Astrocyte of the hippocampus (primary cell): ENCODE measurements around the gene FJX1.

Experiments used
- DNase-seq: peaks from one replicate; pipeline ENCODE4 v3.0.0; 2011; ENCODE audit warnings: low read depth, low spot score

FJX1 gene, protein sequence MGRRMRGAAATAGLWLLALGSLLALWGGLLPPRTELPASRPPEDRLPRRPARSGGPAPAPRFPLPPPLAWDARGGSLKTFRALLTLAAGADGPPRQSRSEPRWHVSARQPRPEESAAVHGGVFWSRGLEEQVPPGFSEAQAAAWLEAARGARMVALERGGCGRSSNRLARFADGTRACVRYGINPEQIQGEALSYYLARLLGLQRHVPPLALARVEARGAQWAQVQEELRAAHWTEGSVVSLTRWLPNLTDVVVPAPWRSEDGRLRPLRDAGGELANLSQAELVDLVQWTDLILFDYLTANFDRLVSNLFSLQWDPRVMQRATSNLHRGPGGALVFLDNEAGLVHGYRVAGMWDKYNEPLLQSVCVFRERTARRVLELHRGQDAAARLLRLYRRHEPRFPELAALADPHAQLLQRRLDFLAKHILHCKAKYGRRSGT

DNA sequence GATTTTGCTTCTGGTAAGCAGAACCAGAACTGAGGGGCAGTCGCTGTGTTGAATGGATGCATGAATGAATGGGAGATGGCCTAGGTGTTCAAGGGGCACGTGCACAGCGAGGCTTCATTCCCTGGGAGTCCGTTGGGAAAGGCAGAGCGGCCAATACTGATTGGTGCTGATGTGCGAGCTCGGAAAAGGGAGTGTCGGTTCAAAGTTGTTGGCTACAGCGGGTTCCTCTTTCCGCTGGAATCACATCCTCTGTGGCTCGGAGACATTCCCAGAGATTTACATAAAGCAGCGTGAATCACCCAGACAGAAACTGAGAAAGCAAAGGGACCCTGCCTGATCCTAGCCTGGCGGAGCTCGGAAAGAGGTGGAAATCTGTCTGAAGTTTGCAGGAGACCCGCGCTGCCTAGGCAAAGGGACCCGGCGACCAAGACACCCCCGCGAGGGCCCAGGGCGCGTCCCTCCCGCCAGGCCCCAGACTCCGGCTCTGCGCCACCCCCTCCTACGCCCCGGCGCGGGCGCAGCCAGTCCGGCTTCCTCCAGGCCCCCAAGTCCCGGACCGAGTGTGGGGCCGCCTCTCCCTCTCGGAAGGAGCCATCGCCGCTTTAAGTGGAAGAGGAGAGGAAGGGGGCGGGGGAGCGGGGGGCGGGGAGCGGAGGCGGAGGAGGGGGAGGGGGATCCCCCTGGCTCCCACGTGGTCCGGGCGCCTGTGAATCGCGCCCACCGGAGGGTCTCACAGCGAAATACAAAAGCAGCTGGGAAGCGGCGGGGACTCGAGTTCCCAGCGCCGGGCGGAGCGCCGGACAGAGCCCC lies at the start of gene FJX1:
TSS of gene FJX1 (plus strand) at position 774 of the 810 bp plus-strand sequence. CDS start 177 bp downstream, outside the sequence.
- peak; percentile 90 for DNase-seq

DNA sequence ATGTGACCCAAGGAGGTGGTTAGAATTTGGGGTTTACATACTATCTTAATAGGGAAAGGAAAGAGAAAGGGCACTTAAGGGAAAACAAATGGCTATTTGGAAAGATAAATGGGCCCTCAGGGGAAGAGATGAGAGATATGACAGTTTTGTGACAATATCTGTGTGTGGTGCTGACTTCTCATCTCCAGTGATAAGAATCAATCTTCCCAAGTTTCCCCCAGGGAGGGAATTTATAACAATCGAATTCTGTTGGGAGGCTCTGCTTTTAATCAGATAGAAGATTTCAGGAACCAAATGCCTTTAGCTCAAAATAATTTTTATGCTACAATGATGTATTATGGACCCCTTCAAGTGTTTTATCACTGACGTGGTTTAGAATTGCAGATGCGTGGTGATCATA lies 46.6 kb upstream of the FJX1 start:
- no peak for DNase-seq

DNA sequence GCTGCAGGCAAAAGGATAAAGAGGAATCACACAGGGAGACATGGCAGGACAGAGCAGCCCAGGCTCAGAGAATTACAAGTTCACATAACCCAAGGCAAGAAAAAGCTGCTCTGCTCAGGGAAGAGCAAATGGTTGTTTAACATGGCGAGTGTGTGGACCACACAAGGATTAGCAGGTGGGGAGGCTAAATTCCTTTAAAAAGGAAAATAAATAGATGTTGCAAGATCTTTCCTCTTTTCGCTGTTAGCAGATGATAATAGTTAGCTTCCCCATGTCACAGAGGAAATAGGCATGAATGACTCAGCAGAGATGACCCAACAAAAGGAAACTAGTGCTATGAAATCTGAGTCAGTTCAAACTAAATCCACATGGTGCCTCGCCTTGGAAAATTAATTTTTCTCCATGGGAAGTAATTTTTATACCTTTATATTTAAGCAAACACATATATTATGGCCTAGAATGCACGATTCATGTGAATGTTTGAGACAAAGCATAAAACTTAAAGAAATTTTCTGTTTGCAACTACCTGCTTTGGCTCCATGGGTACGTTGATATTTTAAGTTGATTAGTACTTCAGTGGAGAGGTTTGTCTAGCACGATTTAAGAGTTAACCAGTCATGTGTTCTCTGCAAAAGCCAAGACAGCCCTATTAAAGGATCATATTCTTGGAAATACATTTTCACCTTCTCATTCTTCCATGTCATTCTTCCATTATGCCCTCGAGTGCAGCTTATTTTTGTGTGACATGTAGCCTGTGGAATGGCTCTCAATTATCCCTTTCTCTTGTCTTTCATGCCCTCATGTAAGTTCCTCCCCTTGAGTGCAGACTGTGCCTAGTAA lies 38.5 kb upstream of the FJX1 start:
- DNase-seq = peak; percentile 32

DNA sequence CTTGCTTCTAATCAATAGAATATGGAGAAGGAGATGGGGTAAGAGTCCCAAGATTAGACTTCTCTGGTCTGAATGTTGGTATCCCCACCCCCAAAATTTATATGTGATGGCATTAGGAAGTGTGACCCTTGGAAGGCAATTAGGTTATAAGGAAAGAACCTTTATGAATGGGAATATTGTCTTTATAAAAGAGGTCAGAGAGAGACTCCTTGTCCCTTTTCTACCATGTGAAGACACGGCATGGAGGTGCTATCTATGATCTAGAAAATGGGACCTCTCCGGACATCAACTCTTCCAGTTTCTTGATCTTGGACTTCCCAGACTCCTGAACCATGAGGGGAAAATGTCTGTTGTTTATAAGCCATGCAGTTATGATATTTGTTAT lies 37.9 kb upstream of the FJX1 start:
- DNase-seq = no peak

DNA sequence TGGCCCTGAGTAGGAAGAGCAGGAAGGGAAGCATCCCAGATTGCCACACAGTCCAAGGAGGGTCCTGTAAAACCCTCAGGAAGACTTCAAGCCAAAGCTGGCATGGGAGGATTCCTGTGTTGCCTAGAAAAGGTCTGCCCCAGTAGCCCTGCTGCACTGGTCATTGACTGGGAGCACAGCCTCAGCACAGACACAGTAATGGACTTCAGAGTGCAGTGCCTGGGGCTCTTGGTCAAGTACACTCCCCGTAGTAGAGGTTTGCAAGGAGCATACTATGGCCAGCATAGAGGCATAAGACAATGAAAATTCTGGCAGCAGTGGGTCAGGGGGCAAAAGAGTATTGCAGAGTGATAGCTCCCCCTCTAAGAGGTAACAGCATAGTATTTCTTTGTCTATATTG lies 36.2 kb upstream of the FJX1 start:
- no peak for DNase-seq

DNA sequence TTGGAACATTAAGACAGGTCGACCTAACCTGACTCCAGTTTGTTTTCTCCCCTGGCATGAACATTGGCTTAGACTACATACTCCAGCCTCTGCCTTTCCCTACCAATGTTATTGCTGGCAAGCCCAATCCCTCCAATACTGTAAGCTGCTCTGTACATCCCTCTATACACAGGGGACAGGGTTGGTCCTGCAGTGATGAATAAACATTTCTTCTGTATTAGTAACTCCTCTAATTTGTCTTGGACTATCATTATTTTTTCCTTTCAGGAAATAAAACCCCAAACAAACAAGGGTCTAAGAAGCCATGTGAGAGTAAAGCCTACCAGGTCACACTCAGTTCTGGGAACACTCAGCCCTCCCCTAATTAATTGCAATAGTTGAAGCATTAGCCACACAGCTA lies 35.1 kb upstream of the FJX1 start:
- peak; percentile 71 for DNase-seq

DNA sequence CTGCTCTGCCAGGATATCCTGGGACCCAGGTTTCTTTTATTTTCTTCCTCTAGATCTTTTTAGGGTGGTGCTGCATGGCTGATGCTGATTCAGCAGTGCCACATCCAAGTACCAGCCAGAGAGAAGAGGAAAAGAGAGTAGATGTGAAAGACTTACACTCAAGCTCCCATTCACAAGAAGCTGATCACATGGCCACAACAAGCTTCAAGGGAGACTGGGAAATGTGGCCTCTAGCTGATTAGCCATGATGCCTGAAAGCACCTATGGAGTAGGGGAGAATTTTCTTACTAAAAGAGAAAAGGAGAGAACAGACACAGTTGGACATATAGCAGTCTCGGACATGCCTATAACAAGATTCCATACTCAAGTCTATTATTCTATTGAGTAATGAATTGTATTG lies 34.4 kb upstream of the FJX1 start:
- no peak for DNase-seq

DNA sequence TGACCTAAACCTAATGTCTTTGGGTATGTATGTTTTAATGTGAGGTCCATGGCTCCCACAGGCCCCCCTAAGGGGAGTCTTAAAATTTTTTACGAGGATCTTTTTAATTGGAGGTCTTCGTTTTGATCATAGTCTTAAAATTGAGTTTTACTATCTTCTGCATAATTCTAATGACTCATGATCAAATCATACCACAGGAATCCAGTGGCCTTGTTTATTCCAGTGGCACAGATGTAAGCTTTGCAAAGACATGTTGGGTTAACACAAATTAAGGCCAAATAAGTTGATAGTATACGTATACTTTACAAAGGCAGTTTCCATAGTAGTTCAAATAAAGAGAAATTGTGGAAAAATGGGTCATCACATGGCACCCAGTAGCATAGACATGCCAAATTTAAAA lies 33.9 kb upstream of the FJX1 start:
- peak; percentile 46 for DNase-seq

DNA sequence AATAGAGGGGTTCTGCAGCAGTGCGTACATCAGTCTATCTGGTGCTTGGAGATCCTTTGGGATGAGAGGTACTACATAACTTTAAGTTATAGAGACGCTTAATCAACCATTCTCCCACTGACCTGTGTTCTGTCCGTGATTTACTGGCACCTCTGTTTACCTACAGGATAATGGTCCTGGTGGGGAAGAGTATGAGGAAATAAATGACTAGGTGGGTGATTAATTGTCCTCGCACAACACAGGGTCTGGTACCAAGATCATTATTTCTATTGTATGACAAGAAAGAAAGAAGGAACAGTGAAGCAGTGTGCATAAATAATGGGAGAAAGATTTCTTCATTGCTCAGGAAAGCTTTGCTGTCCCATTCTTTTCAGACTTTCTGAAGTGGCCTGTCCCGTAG lies 32.8 kb upstream of the FJX1 start:
- no peak for DNase-seq

DNA sequence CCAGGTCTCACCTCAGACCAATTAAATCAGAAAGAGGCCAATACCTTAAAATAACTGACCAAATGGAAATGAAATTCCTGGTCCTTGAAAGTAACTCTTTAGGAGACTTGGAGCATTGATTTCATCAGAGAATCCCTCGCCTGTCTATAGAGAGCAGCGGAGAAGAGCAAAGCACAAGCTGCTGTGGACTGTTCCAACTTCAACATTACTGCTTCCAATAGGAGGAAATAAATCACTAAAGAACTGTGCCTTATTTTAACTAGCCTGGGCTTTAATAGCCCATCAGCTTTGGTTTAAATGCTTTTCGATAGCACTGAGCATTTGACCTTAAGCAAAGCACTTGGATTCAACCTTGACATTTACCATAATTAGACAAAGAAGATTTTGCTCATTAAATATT lies 32.0 kb upstream of the FJX1 start:
- DNase-seq = no peak

DNA sequence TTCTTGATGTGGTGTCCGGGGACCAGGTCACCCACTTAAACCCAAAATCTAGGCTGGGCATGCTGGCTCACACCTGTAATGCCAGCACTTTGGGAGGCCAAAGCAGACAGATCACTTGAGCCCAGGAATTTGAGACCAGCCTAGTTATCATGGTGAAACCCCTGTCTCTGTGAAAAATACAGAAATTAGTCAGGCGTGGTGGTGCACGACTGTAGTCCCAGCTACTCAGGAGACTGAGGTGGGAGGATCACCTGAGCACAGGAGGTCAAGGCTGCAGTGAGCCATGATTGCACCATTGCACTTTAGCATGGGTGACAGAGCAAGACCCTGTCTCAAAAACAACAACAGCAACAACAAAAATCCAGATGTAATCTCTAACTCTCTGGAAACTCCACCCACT lies 30.3 kb upstream of the FJX1 start:
- no peak for DNase-seq

DNA sequence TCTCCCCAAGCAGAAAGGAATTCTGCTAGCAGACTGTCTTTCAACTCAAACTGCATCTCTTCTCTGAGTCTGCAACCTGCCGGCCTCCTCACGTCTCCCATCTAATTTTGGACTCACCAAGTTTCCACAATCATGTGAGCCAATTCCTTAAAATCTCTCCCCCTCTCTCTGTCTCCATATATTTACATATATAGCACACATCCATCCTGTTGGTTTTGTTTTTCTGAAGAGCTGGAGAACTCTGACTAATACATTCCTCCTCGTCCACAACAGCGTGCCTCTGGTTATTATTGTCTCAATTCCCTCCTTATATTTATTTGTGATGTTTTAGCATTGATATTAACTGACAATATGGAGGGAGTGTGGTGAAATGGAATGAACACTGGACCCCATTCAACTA lies 29.6 kb upstream of the FJX1 start:
- peak; percentile 70 for DNase-seq

DNA sequence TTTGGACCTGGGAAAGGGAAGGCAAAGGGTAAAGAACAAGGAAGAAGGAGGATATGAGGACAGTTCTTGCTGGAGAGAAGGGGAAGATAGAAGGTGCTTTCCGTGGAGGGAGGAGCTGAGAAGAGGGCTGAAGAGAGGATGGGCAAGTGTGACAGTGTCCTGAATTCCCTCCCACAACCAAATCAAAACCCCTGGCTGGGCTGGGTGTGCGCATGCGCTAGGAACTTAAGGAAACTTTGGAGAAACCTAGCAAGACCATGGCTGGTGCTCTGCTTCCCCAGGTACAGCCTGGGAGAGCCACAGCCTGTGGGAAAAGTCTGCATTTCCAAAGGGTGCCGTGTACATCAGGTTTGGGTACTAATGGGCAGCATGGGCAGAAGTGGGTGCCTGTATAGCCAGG lies 29.0 kb upstream of the FJX1 start:
- no peak for DNase-seq

DNA sequence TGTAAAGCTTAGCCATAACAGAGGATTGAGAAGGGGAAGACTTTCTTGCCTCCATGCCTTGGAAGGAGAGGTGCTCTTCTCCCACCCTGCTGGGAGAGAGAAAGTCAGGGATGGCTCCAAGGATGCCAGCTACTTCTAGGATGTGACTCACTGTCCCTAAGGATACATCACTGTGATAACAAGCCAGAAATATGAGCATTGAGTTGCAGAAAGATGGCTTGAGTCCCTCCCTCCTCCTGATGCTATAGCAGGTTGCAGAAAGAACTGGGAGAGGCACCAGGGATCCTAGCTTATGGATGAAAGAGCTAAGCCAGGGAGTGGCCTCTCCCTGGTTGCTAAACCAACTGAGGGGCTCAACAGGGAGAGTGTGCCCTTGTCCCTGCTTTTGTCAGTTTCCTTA lies 27.8 kb upstream of the FJX1 start:
- no peak for DNase-seq

DNA sequence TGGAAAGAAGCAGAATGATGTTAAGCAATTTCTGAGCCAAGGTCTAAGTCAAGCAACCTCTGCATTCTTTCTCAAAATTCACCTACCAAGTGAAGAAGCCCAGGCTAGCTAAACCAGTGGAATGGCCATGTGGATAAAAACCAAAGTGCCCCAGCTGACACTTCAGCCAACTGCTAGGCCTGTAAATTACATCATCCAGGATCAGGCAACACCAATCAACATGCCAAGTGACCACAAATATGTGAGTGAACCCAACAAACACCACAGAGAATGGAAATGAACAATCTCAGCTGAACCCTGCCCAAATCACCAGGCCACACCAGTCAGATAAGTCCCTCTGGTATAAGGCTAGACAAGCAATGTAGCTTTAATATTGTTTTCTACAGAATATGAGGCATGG lies 25.1 kb upstream of the FJX1 start:
- peak; percentile 97 for DNase-seq

DNA sequence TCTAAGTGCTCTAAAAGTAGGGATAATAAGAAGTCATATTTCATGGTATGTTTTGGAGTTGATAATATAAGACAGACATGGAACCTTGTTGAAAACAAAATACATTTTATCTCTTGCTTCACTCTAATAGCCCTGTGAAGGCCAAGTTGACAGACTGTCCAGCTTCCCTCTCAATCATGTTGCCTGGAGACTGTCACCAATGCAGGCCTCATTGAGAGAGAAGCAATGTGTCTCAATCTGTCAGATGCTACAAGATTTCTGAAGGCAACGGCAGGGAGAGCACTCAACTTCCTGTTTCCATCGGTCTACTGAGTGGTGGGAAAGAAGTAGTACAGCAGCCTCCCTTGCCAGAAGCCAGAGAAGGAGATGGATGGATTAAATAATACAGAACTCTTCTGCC lies 23.6 kb upstream of the FJX1 start:
- no peak for DNase-seq

DNA sequence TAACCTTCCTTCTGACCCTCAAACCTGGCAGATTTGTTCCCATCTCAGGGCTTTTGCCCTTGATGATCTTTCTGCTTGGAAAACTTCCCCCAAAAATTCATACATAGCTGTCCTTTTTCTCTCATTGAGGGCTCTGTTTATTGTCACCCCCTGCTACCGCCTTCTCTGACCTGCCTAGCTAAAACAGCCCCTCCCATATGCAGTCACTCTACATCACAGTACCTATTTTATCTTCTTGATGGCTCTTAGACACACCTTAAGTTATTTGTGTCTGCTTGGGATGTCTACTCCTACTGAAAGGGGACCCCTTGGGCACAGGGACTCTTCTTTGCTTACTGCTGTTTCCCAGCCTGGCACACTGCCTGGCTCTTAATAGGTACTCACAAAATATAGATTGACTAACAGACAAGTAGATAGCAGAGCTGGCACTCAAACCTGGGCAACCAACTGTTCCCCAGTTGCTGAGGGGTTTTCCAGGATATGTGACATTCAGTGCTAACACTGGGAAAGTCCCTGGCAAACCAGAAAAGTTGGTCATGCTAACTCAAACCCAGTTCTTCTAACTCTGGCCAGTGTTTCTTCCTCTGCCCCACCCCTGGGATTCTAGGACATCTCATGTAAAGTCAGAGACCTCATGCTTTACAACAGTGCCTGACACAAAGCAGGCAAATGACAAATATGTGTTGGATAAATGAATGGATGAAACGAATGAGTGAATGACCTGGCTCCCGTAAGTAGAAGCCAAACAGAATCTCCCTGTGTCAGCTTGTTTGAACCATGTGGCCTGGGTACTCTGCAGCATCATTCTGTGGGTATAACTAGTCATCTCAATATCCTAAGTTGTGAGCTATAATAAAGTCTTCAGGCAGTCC lies 19.8 kb upstream of the FJX1 start:
- no peak for DNase-seq

DNA sequence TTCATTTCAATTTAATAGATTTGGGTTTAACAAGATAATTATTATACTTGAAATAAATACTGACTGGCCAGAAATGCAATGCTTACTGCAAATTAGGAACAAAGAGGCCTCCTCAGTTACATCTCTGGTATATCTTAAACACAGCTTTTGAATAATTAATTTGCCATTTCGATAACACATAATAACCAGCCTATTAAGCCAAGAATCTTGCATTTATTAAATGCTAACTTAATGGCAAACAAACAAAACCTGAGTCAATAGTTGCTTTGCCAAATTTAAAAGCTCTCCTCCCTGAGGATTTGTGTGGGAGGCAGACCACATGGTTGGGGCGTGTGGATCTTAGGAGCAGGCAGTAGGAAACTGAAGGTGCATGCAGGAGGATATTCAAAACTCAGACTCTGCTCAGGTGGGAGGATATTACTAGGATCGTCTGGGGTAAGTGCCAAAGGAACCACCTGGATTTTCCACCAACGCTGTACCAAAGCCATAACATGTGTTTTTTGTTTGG lies 17.9 kb upstream of the FJX1 start:
- DNase-seq = no peak

DNA sequence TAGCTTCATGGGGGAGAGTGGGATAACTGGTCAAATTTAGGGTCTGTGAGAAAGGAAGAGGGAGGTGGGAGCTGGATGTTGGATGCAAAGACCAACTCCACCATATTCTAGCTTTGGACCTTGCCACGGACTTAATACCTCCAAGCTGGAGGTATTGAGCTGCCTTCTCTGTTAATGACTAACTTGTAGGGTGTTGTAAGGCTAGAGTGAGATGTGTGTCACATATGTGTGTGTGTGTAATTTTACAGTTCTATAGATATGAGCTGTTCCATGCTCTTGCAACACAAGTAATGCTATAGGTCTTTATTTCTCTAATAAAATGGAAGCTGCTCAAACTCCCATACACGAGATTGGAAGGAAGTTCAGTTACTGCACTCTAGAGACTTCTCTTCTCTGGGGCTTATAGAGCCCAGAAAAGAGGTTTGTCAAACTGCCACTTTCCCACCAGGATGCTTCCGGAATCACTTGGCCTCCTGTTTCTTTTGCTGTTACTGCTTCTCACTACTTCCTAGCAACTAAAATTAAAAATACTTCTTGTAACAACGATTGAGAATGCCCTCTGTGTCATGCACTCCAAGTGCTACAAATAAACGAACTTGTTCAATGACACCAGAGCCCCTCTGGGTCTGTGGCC lies 16.0 kb upstream of the FJX1 start:
- DNase-seq = no peak

DNA sequence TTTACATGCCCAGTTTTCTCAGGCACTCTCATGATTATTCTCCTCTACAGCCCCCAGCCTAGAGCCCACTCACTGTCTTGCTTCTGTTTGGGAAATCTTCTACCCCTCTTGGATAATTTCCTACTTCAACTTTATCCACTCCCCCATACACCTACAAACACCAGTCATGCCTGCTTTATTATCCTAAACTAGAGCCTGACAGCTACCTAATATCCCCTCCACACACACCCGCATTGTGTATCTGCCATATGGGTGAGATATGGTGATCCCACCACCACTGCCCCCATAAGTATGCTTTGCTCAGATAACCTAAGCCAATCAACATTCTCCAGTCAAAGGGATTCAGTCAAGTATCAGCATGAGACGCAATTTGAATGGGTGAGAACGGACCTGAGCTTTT lies 15.3 kb upstream of the FJX1 start:
- no peak for DNase-seq
